GM13977 (cell line): ENCODE measurements around the gene TAOK3.

Experiments used
- DNase-seq: peaks from one replicate; pipeline ENCODE4 v3.0.0; 2012; ENCODE audit warnings: low spot score
- in situ Hi-C: fragments of 300-500 bp; cut with MboI; formaldehyde crosslinking; loops from one replicate; pipeline ENCODE4 v1.12.0; 2022; ENCODE audit warnings: low sequenced_read_pairs, low pct_unique_long_range_greater_than_20kb, mixed read lengths, inconsistent platforms; ENCODE audit not compliant: unreplicated experiment
- TF ChIP-seq, protein P1 (sequence below): IDR thresholded peaks from 2 replicates; pipeline ENCODE4 v1.5.1; 2012; ENCODE audit warnings: mild to moderate bottlenecking, control low read depth; ENCODE audit not compliant: insufficient read depth; ENCODE audit errors: extremely low read depth, missing control alignments

Gene TAOK3

DNA sequence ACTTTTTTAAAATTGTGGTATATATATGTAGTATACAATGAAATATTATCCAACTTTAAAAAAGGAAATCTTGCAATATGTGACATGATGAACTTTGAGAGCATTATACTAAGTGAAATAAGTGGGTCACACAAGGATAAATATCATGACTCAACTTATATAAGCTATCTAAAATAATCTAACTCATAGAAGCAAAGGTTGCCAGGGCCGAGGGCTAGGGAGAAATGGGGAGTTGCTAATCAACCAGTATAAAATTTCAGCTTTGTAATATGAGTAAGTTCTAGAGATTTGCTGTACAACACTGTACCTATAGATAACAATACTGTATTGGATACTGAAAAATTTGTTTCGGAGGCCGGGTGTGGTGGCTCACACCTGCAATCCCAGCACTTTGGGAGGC, 38.5 kb downstream of the TAOK3 start:
- no peak for DNase-seq

DNA sequence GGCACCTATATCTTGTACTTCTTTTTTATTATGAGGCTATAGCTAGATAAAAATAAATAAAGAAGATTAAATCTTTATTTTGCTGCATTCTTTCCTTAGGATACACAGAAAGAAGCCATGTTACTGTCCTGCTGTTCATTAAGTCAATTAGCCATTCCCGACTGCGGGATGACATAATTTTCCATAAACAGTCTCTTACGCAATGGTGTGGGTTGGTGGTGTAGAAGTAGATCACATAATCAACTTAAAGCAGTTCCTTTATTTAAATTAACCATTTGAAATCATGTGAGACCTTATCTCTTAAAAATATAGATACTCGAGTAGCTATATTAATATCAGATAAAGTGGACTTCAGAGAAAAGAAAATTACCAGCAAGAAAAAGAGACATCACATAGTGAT, 40.2 kb downstream of the TAOK3 start:
- in situ Hi-C loops, result no loop called here
- TF ChIP-seq, protein P1, sequence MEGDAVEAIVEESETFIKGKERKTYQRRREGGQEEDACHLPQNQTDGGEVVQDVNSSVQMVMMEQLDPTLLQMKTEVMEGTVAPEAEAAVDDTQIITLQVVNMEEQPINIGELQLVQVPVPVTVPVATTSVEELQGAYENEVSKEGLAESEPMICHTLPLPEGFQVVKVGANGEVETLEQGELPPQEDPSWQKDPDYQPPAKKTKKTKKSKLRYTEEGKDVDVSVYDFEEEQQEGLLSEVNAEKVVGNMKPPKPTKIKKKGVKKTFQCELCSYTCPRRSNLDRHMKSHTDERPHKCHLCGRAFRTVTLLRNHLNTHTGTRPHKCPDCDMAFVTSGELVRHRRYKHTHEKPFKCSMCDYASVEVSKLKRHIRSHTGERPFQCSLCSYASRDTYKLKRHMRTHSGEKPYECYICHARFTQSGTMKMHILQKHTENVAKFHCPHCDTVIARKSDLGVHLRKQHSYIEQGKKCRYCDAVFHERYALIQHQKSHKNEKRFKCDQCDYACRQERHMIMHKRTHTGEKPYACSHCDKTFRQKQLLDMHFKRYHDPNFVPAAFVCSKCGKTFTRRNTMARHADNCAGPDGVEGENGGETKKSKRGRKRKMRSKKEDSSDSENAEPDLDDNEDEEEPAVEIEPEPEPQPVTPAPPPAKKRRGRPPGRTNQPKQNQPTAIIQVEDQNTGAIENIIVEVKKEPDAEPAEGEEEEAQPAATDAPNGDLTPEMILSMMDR, result no peak

More for the DNA sequence above, 38.5 kb downstream of the TAOK3 start:
- TF ChIP-seq, protein P1, result no peak
- in situ Hi-C loops, result no loop called here

DNA sequence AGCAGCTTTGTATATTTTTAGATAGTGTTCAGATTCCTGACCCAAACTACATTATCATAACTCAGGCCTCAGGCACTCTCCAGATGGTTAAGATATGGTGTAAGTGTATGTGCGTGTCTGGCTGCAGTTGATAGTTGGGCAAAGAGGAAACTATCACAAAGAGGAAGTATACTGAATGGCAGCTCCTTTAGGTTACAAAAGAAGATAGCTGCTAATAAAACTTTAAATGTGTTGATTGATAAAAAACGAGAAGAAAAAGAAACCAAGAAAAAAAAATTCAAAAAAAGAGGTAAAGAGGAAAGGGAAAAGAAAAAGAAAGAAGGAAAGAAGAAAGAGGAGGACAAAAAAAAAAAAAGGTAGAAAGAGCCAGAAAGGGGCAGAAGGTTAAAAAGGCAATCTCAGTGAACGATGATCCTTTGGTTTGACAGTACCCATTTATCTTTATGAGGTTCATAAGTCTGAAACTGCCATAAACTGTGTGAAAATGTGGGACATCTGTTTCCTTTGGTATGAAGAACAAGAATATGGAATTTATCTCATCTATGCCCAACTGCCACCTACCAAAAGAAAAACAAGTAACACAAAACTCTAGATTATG, 42.2 kb downstream of the TAOK3 start:
- TF ChIP-seq, protein P1, result no peak
- peak; percentile 45 for DNase-seq
- in situ Hi-C loops, result no loop called here

More for the DNA sequence above, 40.2 kb downstream of the TAOK3 start:
- DNase-seq, result no peak

DNA sequence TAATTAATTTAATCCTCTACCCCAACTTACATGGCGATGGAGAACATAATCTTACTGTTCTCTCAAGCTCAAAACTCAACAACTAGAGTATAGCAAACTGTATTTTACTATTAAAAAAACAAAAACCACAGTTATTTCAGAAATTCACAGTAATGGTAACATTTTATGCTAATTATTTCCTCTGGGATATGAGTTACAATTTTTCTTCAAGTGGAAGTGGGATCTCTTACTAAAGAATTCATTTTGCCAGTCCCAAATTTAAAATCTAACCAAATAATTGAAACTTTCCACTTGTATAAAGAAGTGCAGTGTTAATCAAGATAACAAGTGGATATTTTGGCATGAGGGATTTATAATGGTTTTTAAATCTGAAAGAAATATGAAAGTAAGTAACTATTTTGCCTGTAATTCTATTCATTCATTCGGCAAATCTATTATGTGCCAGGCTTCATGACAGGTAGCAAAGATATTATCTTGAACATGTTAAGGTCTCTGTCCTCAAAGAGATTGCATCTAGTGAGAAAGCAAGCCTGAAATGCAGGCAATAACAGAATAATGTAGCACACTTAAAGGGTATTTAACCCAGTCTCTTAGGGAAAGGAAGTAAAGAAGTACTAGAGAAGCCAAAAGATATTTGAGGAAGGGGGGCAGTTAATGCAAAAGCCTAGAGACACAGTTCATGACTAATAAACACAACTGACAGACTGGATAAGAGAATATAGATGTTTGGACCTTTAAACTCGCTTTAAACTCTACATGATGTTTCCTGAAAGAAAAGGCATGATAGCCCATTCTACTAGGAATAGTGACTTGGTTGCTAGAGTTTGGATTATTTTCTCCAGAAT, 44.0 kb downstream of the TAOK3 start:
- in situ Hi-C loops, result no loop called here
- TF ChIP-seq, protein P1, result no peak
- DNase-seq, result no peak

DNA sequence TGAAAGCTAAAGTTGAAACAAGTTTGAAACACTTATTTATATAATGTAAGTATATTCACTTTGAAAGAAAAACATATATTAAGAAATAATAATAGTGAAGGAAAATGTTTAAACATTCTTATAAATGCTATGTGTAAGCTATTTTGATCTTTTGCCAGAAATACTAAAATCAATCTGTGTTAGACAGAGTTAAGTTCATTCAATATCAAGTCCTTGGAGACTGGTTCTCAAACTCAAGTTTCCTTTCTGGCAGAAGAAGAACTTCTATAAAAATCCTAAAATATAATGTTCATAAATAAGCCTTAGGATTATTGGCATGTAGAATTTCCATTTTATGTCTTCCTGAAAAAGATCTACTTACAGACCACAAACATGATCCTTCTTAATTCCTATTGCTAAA, 45.3 kb downstream of the TAOK3 start:
- TF ChIP-seq, protein P1, result no peak
- no peak for DNase-seq
- in situ Hi-C loops, result no loop called here

DNA sequence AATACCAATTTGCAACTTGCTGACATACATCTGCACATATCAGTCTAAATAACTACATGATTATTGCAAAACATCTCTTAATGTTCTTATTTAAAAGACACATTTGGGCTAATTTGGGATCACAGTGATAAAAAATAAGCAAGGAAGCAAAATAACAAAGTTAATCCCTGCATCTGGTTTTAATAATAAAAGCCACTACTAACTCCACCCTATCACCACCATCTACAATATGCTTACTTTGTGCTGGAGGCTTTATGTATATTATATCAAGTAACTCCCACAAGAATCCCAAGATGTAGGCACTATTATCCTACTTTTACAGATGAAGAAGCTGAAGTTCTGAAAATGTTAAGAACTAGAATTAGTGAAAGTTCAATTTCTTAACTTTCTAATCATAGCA, 45.7 kb downstream of the TAOK3 start:
- TF ChIP-seq, protein P1, result no peak
- no peak for DNase-seq
- in situ Hi-C loops, result no loop called here
